Vagina (tissue), 2 donors: ENCODE data around the gene GATA2. TPM values are rescaled to one million over a fixed set of nuclear protein-coding genes. Genes with fewer than 3 reads are reported as not detected.

Experiments
- DNase-seq, 2 donors: peaks; one replicate each; pipeline ENCODE4 v3.0.0-alpha.2; 2017; ENCODE audit errors: extremely low spot score in 2 of 2
- H3K27ac ChIP-seq: fragments of 200-600 bp; sonication (generic); one replicate; pipeline ENCODE4 v1.5.1; 2019
- H3K27me3 ChIP-seq: fragments of 200-600 bp; sonication (generic); one replicate; pipeline ENCODE4 v1.5.1; 2019
- H3K36me3 ChIP-seq, 2 donors: fragments of 200-600 bp; sonication (generic); one replicate each; pipeline ENCODE4 v1.5.1; 2017 to 2019
- H3K4me1 ChIP-seq: fragments of 200-600 bp; sonication (generic); one replicate; pipeline ENCODE4 v1.5.1; 2019
- H3K4me3 ChIP-seq, 2 donors: fragments of 200-600 bp; sonication (generic); 1 replicate in 1 of 2; 2 replicates in 1 of 2; pipeline ENCODE4 v1.5.1; 2016 to 2019
- H3K9me3 ChIP-seq: fragments of 200-600 bp; sonication (generic); one replicate; pipeline ENCODE4 v1.5.1; 2019
- POLR2A ChIP-seq, 2 donors: fragments of 450-650 bp; IDR thresholded peaks; one replicate each; pipeline ENCODE4 v1.6.1; 2017; ENCODE audit warnings: antibody characterized with exemption in 2 of 2, mild to moderate bottlenecking in 2 of 2, moderate library complexity in 2 of 2
- POLR2AphosphoS5 ChIP-seq, 2 donors: sonication (generic); formaldehyde crosslinking; IDR thresholded peaks; one replicate each; pipeline ENCODE4 v1.9.0; 2017; ENCODE audit warnings: antibody characterized with exemption in 2 of 2, mild to moderate bottlenecking in 2 of 2, low read depth in 1 of 2; ENCODE audit not compliant: insufficient read depth in 1 of 2
- intact Hi-C: fragments of 100-400 bp; cut with DNase I; formaldehyde crosslinking; loops from one replicate; pipeline ENCODE4 v1.15.1; 2023
- total RNA-seq: library from RNA; depleted of rRNA; stranded (reverse); fragments of >200 nt; gene quantifications from one replicate; pipeline ENCODE4 v1.2.3, GENCODE V29; 2016
- TF ChIP-seq, protein P1 (sequence below), 3 experiments: fragments of 450-650 bp in 2 of 3; fragments of 200-600 bp in 1 of 3; sonication (generic) in 1 of 3; IDR thresholded peaks; one replicate each; pipeline ENCODE4 v1.5.1; 2017 to 2019; ENCODE audit warnings: antibody characterized with exemption in 3 of 3, mild to moderate bottlenecking in 2 of 3, moderate library complexity in 2 of 3

Gene GATA2
- total RNA-seq, 1 donor from 2014 or later, result 50.6 TPM

DNA sequence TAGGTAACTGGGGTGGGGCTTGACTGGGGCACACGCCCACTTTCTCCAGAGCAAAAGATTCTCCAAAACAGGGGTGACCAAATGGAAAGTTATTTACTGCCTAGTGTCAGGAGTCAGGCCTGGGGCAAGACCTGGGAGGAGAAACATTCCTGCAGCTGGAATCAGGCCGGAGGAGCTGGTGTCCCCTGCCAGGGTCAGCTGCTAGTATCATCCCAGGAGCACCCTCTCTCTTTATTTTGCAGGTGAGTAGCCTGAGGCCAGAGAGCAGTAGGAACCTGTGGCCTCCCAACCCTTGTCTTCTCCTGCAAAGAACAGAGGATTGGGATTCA, 59.2 kb downstream of the GATA2 start:
- DNase-seq, result no peak
- Histone ChIP-seq H3K27me3 (no peaks in the 10 kb centered on the region), H3K4me1 (peaks cover 10% of the 10 kb centered on the region), H3K4me3 (no peak overlapping the region), H3K36me3 (no peaks in the 10 kb centered on the region), H3K27ac (no peak overlapping the region), H3K9me3 (no peaks in the 10 kb centered on the region)
- intact Hi-C loops, result no loop called here
- TF ChIP-seq POLR2AphosphoS5 (IDR thresholded peaks at IDR 0.05; ENCODE audit: insufficient read depth in 1 of 2, low read depth in 1 of 2) (no peak), POLR2A (IDR thresholded peaks at IDR 0.05) (no peak)
- TF ChIP-seq, protein P1, sequence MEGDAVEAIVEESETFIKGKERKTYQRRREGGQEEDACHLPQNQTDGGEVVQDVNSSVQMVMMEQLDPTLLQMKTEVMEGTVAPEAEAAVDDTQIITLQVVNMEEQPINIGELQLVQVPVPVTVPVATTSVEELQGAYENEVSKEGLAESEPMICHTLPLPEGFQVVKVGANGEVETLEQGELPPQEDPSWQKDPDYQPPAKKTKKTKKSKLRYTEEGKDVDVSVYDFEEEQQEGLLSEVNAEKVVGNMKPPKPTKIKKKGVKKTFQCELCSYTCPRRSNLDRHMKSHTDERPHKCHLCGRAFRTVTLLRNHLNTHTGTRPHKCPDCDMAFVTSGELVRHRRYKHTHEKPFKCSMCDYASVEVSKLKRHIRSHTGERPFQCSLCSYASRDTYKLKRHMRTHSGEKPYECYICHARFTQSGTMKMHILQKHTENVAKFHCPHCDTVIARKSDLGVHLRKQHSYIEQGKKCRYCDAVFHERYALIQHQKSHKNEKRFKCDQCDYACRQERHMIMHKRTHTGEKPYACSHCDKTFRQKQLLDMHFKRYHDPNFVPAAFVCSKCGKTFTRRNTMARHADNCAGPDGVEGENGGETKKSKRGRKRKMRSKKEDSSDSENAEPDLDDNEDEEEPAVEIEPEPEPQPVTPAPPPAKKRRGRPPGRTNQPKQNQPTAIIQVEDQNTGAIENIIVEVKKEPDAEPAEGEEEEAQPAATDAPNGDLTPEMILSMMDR (IDR thresholded peaks at IDR 0.05), result no peak

DNA sequence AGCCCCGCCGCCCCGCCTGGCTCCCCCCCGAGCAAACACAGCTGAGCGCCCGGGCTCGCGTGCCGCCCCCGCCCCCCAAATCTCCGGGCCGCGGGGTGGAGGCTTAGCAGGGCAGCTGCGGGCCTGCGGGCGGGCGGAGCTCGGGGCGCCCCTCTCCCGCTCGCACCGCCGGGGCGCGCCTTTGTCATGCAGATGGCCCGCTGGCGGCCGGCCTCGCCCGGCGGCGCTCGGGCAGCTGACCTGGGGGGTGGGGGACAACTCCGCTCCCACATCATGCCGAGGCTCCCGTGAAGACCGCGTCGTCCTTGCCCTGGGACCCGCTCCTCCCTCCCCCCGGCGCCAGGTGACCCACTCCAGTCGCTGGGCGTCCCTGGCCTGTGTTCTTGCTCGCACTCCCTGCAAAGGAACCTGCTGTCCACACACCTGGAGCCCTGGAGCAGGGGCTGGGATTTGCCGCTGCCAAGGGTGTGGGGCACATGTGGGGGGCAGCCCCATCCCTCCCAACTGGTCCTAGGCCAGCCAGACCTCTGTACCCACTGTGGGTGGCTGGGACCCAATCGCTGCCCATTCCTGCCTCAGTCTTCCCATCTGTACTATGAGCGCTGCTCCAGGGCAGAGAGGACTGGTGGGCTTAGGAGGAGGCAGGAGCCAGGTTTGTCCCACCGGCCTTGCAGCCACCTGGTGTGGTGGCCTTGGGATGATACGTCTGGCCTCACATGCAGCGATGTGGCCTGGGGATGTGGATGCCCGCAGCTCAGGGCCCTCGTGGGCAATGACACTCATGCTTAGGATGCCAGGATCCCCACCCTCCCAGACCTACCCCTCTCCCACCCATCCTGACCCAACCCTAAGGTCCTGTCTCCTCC, 59.8 kb downstream of the GATA2 start:
- H3K4me1 ChIP-seq, result peaks cover 10% of the 10 kb centered on the region
- no peaks in the 10 kb centered on the region for H3K36me3 ChIP-seq
- peak overlapping the region; percentile 25 to 49 for H3K4me3 ChIP-seq
- TF ChIP-seq, protein P1 (IDR thresholded peaks at IDR 0.05), result no peak
- TF ChIP-seq POLR2AphosphoS5 (IDR thresholded peaks at IDR 0.05; ENCODE audit: insufficient read depth in 1 of 2, low read depth in 1 of 2), result no peak
- no peak for TF ChIP-seq POLR2A (IDR thresholded peaks at IDR 0.05)
- H3K27ac ChIP-seq, result no peak overlapping the region
- no peak for DNase-seq
- intact Hi-C loops, result no loop called here
- H3K9me3 ChIP-seq, result no peaks in the 10 kb centered on the region
- H3K27me3 ChIP-seq, result no peaks in the 10 kb centered on the region

DNA sequence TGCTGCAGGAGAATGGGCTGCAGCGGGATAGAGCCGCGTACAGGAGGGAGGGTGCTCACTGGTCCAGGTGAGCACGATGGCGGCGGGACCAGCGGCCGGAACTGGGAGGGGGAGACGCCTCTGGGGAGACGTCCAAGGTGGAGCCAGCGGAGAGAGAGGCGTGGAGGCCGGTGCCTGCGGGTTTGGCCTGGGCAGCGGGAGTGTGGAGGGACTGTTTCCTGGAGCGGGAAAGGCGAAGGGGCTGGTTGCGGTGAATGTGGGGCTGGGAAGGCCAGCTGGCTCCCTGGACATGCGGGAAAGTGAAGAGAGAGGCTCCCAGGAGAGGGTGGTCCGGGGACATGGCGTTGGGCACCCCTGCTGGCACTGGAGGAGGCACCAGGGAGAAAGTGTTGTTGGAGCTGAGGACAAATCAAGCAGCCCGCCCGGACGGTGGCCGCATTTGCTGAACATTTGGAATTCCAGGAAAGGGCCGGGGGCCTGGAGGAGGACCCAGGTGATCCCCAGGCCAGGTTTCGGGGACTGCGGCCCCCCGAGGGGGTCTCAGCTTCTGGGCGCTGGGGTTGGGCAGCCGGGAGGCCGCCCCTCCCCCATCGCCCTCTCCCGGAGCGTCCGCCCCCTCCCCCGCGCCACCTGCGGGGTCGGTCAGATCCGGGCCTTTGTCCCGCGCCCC, 60.6 kb downstream of the GATA2 start:
- Histone ChIP-seq H3K36me3 (no peaks in the 10 kb centered on the region), H3K27me3 (no peaks in the 10 kb centered on the region), H3K4me3 (peak overlapping the region; percentile 25 to 49), H3K9me3 (no peaks in the 10 kb centered on the region), H3K4me1 (peaks cover 10% of the 10 kb centered on the region), H3K27ac (no peak overlapping the region)
- intact Hi-C loops, result no loop called here
- TF ChIP-seq, protein P1 (IDR thresholded peaks at IDR 0.05), result no peak
- no peak for TF ChIP-seq POLR2A (IDR thresholded peaks at IDR 0.05)
- TF ChIP-seq POLR2AphosphoS5 (IDR thresholded peaks at IDR 0.05; ENCODE audit: insufficient read depth in 1 of 2, low read depth in 1 of 2), result no peak
- DNase-seq, result no peak

DNA sequence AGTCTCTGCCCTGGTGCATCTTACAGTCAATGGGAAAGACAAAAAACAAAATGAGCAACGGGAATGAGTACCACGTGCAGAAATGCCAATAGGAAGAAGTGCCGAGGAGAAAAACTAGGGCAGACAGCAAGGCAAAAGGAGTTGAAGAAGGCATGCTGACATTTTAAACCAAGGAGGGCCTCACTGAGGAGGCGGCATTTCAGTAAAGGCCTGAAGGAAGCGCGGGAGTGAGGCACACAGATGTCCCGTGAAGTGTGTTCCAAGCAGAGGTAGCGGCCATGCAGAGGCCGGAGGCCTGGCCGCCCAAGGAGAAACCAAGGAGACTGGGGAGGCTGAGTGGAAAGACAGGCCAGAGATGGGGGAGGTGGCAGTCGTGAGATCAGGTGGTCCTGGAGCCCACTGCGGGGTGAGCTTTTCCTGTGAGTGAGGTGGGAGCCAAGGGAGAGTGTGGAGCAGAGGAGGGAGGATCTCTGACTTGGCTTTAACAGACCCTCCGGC, 61.1 kb downstream of the GATA2 start:
- intact Hi-C loops, result no loop called here
- DNase-seq, result no peak
- Histone ChIP-seq H3K27ac (no peak overlapping the region), H3K9me3 (no peaks in the 10 kb centered on the region), H3K27me3 (no peaks in the 10 kb centered on the region), H3K4me1 (peaks cover 10% of the 10 kb centered on the region), H3K4me3 (no peak overlapping the region), H3K36me3 (no peaks in the 10 kb centered on the region)
- TF ChIP-seq POLR2AphosphoS5 (IDR thresholded peaks at IDR 0.05; ENCODE audit: insufficient read depth in 1 of 2, low read depth in 1 of 2) (no peak), POLR2A (IDR thresholded peaks at IDR 0.05) (no peak)
- TF ChIP-seq, protein P1 (IDR thresholded peaks at IDR 0.05), result no peak

DNA sequence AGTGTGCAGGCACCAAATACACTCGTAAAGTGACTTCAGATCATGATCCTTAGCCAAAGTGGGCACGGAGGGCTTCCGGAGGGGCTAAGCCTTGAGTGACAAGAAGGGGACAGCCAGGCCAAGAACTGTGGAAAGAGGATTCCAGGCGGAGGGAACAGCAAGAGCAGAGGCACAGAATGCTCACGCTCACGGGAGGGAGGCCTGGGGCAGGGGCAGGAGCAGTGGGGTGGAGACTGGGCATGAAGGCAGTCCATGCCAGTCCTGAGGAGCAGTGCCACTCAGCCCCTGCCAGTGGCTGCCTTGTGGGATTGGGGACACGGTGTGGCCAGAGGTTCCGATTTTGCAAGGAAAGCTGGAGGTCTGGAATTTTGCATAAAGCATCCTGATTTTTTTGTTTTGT, 62.3 kb downstream of the GATA2 start:
- no peak overlapping the region for H3K27ac ChIP-seq

More for the DNA sequence above, 62.3 kb downstream of the GATA2 start:
- intact Hi-C loops, result no loop called here
- H3K27me3 ChIP-seq, result no peaks in the 10 kb centered on the region
- no peak for DNase-seq
- TF ChIP-seq POLR2A (IDR thresholded peaks at IDR 0.05) (no peak), POLR2AphosphoS5 (IDR thresholded peaks at IDR 0.05; ENCODE audit: insufficient read depth in 1 of 2, low read depth in 1 of 2) (no peak)
- TF ChIP-seq, protein P1 (IDR thresholded peaks at IDR 0.05), result no peak
- no peaks in the 10 kb centered on the region for H3K9me3 ChIP-seq
- peaks cover 10% of the 10 kb centered on the region for H3K4me1 ChIP-seq
- H3K4me3 ChIP-seq, result no peak overlapping the region
- no peaks in the 10 kb centered on the region for H3K36me3 ChIP-seq
